Keratinocyte (primary cell): ENCODE results near the gene PRKN. TPM values are rescaled to one million over a fixed set of nuclear protein-coding genes. Genes with fewer than 3 reads are reported as not detected.

Source experiments
- DNase-seq: peaks from one replicate; pipeline ENCODE4 v3.0.0-alpha.2; 2011; ENCODE audit warnings: low read depth, missing footprints, low spot score
- FAIRE-seq: peaks from 2 replicates; lab custom pipeline; 2011; peaks lifted over from hg19 to GRCh38; lab: Jason Lieb, UNC
- H2AFZ ChIP-seq: 2 replicates; pipeline ENCODE4 v1.6.0; 2012; ENCODE audit warnings: low read length, control low read depth, inconsistent platforms; ENCODE audit not compliant: control insufficient read depth
- H3K27ac ChIP-seq: 2 replicates; pipeline ENCODE4 v1.5.1; 2011; ENCODE audit warnings: low read length; ENCODE audit not compliant: control insufficient read depth, insufficient read depth
- H3K27me3 ChIP-seq: 3 replicates; pipeline ENCODE4 v1.6.0; 2011; ENCODE audit warnings: low read length; ENCODE audit not compliant: control insufficient read depth, insufficient read depth; ENCODE audit errors: extremely low read depth
- H3K36me3 ChIP-seq, 2 experiments: 2 replicates in 1 of 2; 3 replicates in 1 of 2; pipeline ENCODE4 v1.5.1; 2011; ENCODE audit warnings: low read length in 2 of 2, mild to moderate bottlenecking in 1 of 2; ENCODE audit not compliant: control insufficient read depth in 2 of 2, insufficient read depth in 2 of 2; ENCODE audit errors: extremely low read depth in 1 of 2
- H3K4me1 ChIP-seq: 3 replicates; pipeline ENCODE4 v1.5.1; 2011; ENCODE audit warnings: low read length; ENCODE audit not compliant: control insufficient read depth, insufficient read depth; ENCODE audit errors: extremely low read depth
- H3K4me2 ChIP-seq: 3 replicates; pipeline ENCODE4 v1.6.0; 2011; ENCODE audit warnings: low read depth, low read length; ENCODE audit not compliant: control insufficient read depth, insufficient read depth; ENCODE audit errors: extremely low read depth
- H3K4me3 ChIP-seq, 3 experiments: fragments of 200-600 bp in 1 of 3; sonication (generic) in 1 of 3; 2 replicates in 2 of 3; 3 replicates in 1 of 3; pipeline ENCODE4 v1.5.1; 2011 to 2016; ENCODE audit warnings: low read length in 3 of 3, mild to moderate bottlenecking in 3 of 3, control low read depth in 2 of 3, inconsistent platforms in 1 of 3, low read depth in 1 of 3, mixed read lengths in 1 of 3, mixed run types in 1 of 3, moderate library complexity in 1 of 3; ENCODE audit not compliant: control insufficient read depth in 2 of 3, insufficient read depth in 2 of 3; ENCODE audit errors: extremely low read depth in 1 of 3
- H3K79me2 ChIP-seq: 2 replicates; pipeline ENCODE4 v1.6.0; 2012; ENCODE audit warnings: low read length; ENCODE audit not compliant: control insufficient read depth, insufficient read depth
- H3K9ac ChIP-seq: 3 replicates; pipeline ENCODE4 v1.6.0; 2011; ENCODE audit warnings: low read length; ENCODE audit not compliant: control insufficient read depth, insufficient read depth; ENCODE audit errors: extremely low read depth
- H3K9me1 ChIP-seq: 3 replicates; pipeline ENCODE4 v1.6.0; 2011; ENCODE audit warnings: low read length; ENCODE audit not compliant: control insufficient read depth, insufficient read depth; ENCODE audit errors: extremely low read depth
- H3K9me3 ChIP-seq: 2 replicates; pipeline ENCODE4 v1.5.1; 2012; ENCODE audit warnings: low read depth, low read length; ENCODE audit not compliant: control insufficient read depth
- H4K20me1 ChIP-seq: 3 replicates; pipeline ENCODE4 v1.6.0; 2011; ENCODE audit warnings: low read length; ENCODE audit not compliant: control insufficient read depth, insufficient read depth; ENCODE audit errors: extremely low read depth
- EZH2 ChIP-seq: IDR thresholded peaks from one replicate; pipeline ENCODE4 v1.6.1; 2012; ENCODE audit warnings: inconsistent platforms, mild to moderate bottlenecking, low read length, moderate library complexity
- dilution Hi-C: fragments of 300-500 bp; cut with MboI; formaldehyde crosslinking; loops from one replicate; pipeline ENCODE4 v1.7.0; 2020; ENCODE audit warnings: low sequenced_read_pairs; ENCODE audit not compliant: extremely low pct_ligation_motif_present
- polyA plus RNA-seq, 5 experiments: library from polyadenylated mRNA; depleted of rRNA in 3 of 5; stranded (reverse) in 3 of 5; stranded (forward) in 1 of 5; unstranded in 1 of 5; fragments of >200 nt; gene quantifications; 1 replicate in 1 of 5; 2 replicates in 3 of 5; 3 replicates in 1 of 5; pipeline versions ENCODE4 v1.2.1 to v1.2.3, GENCODE V29; 2011 to 2012; ENCODE audit warnings: missing spikeins in 2 of 5, low read depth in 1 of 5, low replicate concordance in 1 of 5
- TF ChIP-seq, protein P1 (sequence below), 3 experiments: IDR thresholded peaks in 1 of 3; conservative IDR thresholded peaks in 1 of 3; optimal IDR thresholded peaks in 1 of 3; 2 replicates in 2 of 3; 3 replicates in 1 of 3; pipeline versions ENCODE3 to v1.5.1; 2011; ENCODE audit warnings: low read length in 3 of 3, mild to moderate bottlenecking in 3 of 3, moderate library complexity in 2 of 3, control low read depth in 1 of 3, inconsistent platforms in 1 of 3; ENCODE audit not compliant: insufficient read depth in 2 of 3; ENCODE audit errors: extremely low read depth in 1 of 3

The PRKN gene
- polyA plus RNA-seq, 1 donor (not counting 4 experiments of a cell fraction or from before 2014, with no cell fraction given): 0.67 TPM

- Histone ChIP-seq H3K79me2 (no peaks in the 10 kb centered on the region), H3K4me1 (peaks cover 14% of the 10 kb centered on the region), H2AFZ (peak overlapping the region; percentile 58), H3K9me3 (no peaks in the 10 kb centered on the region), H3K9ac (no peak overlapping the region), H3K4me3 (no peak overlapping the region), H4K20me1 (no peaks in the 10 kb centered on the region), H3K27ac (no peak overlapping the region), H3K4me2 (no peak overlapping the region), H3K36me3 (no peaks in the 10 kb centered on the region), H3K9me1 (no peaks in the 10 kb centered on the region), H3K27me3 (no peaks in the 10 kb centered on the region)
- FAIRE-seq (no peak), DNase-seq (no peak)
- no peak for TF ChIP-seq EZH2
- TF ChIP-seq, protein P1, sequence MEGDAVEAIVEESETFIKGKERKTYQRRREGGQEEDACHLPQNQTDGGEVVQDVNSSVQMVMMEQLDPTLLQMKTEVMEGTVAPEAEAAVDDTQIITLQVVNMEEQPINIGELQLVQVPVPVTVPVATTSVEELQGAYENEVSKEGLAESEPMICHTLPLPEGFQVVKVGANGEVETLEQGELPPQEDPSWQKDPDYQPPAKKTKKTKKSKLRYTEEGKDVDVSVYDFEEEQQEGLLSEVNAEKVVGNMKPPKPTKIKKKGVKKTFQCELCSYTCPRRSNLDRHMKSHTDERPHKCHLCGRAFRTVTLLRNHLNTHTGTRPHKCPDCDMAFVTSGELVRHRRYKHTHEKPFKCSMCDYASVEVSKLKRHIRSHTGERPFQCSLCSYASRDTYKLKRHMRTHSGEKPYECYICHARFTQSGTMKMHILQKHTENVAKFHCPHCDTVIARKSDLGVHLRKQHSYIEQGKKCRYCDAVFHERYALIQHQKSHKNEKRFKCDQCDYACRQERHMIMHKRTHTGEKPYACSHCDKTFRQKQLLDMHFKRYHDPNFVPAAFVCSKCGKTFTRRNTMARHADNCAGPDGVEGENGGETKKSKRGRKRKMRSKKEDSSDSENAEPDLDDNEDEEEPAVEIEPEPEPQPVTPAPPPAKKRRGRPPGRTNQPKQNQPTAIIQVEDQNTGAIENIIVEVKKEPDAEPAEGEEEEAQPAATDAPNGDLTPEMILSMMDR (optimal IDR thresholded peaks at IDR 0.05 in 1 of 3, IDR thresholded peaks at IDR 0.05 in 1 of 3, conservative IDR thresholded peaks at IDR 0.05 in 1 of 3; ENCODE audit: extremely low read depth in 1 of 3, insufficient read depth in 2 of 3, low read length in 3 of 3): no peak
- dilution Hi-C loops: no loop called here
These were observed 1268.5 kb downstream of the PRKN start for GRCh38 chr6:161459008-161459615.

DNA sequence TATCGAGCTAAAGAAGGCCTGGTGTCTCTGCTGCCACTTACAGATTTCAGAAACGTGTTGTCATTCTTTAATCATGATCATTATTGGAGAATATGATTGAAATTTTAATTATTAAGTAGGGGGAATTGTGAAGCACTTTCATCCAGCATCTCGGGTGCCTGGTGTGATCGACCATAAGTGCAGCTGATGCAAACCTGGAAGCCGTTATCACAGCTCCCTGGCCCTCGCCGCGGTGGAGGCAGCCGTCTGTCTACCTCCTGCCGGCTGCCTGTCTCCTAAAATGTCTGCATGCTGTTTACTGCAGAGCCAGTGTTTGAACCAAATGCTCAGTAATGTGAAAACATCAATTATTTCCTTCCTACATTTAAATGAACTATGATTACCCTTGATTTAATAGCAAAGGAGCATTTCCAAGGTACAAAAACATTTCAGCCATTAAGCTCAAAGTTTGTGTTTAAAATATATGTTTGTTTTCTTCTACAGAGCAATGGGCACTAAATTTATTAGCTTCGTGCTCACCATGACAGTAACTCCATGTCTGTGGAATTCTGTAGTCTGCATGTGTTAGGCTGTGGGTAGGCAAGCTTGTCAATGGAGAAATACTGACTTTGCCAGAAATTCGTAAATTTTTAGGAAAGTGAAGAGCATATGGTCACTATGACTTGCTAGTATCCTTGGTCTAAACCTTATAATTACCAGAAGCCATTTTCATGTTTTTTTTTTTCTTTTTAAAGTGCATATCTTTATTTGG lies 1269.2 kb downstream of the PRKN start:
- H3K4me1 ChIP-seq: peaks cover 14% of the 10 kb centered on the region
- FAIRE-seq: no peak
- TF ChIP-seq, protein P1 (optimal IDR thresholded peaks at IDR 0.05 in 1 of 3, IDR thresholded peaks at IDR 0.05 in 1 of 3, conservative IDR thresholded peaks at IDR 0.05 in 1 of 3; ENCODE audit: extremely low read depth in 1 of 3, insufficient read depth in 2 of 3, low read length in 3 of 3): no peak
- TF ChIP-seq EZH2: no peak
- DNase-seq: no peak
- H3K79me2 ChIP-seq: no peaks in the 10 kb centered on the region
- no peak overlapping the region for H3K9ac ChIP-seq
- no peaks in the 10 kb centered on the region for H3K9me1 ChIP-seq
- H3K4me3 ChIP-seq: no peak overlapping the region
- no peaks in the 10 kb centered on the region for H3K9me3 ChIP-seq
- H3K36me3 ChIP-seq: no peaks in the 10 kb centered on the region
- no peaks in the 10 kb centered on the region for H3K27me3 ChIP-seq
- H4K20me1 ChIP-seq: no peaks in the 10 kb centered on the region
- no peak overlapping the region for H2AFZ ChIP-seq
- H3K27ac ChIP-seq: no peak overlapping the region
- dilution Hi-C loops: no loop called here
- no peak overlapping the region for H3K4me2 ChIP-seq
